Measurements from ENCODE around the gene SMAD7. TPM values are rescaled to one million over a fixed set of nuclear protein-coding genes. Genes with fewer than 3 reads are reported as not detected.
A peak's percentile ranks its signal among the peaks of the same experiment; 100 is the strongest.

SMAD7 gene
- total RNA-seq, 1 donor from 2014 or later, result 76.5 TPM

- H3K4me3 ChIP-seq, result no peak overlapping the region
- intact Hi-C loops (cut with DNase I), result no loop called here
- no peaks in the 10 kb centered on the region for H3K36me3 ChIP-seq
- no peaks in the 10 kb centered on the region for H3K27me3 ChIP-seq
- H3K9me3 ChIP-seq, result no peaks in the 10 kb centered on the region
- no peak overlapping the region for H3K27ac ChIP-seq
- peak in 1 of 2 donors; percentile 28 for DNase-seq (ENCODE audit: low spot score in 2 of 2)
- H3K4me1 ChIP-seq, result peaks cover 3 to 19% of the 10 kb centered on the region in 2 donors
- TF ChIP-seq, protein P1, sequence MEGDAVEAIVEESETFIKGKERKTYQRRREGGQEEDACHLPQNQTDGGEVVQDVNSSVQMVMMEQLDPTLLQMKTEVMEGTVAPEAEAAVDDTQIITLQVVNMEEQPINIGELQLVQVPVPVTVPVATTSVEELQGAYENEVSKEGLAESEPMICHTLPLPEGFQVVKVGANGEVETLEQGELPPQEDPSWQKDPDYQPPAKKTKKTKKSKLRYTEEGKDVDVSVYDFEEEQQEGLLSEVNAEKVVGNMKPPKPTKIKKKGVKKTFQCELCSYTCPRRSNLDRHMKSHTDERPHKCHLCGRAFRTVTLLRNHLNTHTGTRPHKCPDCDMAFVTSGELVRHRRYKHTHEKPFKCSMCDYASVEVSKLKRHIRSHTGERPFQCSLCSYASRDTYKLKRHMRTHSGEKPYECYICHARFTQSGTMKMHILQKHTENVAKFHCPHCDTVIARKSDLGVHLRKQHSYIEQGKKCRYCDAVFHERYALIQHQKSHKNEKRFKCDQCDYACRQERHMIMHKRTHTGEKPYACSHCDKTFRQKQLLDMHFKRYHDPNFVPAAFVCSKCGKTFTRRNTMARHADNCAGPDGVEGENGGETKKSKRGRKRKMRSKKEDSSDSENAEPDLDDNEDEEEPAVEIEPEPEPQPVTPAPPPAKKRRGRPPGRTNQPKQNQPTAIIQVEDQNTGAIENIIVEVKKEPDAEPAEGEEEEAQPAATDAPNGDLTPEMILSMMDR (IDR thresholded peaks at IDR 0.05), result no peak
These were observed 64.8 kb downstream of the SMAD7 start for GRCh38 chr18:48885924-48886400.

DNA sequence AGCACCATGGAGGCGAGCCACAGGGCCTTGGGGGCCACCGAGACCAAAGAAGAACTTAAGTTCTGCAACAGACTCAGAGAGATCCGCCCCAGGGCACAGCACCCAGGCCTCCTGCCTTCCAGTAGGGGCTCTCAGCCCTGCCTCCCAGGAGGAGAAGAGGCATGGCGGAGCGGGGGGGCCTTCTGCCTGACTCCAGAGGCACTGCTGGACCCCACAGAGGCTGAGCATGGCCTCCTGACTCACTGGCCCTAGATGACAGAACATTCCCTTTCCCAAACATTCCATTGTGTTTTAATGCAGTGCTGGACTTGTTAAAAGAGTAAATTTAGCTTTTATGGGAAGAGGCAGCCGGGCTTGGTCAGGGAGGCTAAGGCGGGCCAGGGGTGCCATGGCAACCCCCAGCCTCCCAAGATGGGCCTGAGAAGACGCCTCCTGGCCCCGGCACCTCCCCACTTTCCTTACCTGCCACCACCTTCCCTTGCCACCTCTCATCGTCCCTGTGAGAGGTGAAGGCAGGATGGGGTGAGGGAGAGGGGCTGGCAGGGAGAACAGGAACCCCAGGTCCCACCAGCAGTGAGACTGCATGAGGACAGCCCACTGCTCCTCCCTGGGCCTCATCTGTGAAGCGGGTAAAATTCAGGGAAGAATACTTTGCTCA lies 65.4 kb downstream of the SMAD7 start:
- Histone ChIP-seq H3K9me3 (no peaks in the 10 kb centered on the region), H3K27ac (peak overlapping the region in 1 of 2 donors; percentile 40), H3K36me3 (no peaks in the 10 kb centered on the region), H3K4me3 (no peak overlapping the region), H3K4me1 (peaks cover 3 to 19% of the 10 kb centered on the region in 2 donors), H3K27me3 (no peaks in the 10 kb centered on the region)
- TF ChIP-seq, protein P1 (IDR thresholded peaks at IDR 0.05), result no peak
- intact Hi-C loops (cut with DNase I), result no loop called here
- peak in 1 of 2 donors; percentile 65 for DNase-seq (ENCODE audit: low spot score in 2 of 2)

DNA sequence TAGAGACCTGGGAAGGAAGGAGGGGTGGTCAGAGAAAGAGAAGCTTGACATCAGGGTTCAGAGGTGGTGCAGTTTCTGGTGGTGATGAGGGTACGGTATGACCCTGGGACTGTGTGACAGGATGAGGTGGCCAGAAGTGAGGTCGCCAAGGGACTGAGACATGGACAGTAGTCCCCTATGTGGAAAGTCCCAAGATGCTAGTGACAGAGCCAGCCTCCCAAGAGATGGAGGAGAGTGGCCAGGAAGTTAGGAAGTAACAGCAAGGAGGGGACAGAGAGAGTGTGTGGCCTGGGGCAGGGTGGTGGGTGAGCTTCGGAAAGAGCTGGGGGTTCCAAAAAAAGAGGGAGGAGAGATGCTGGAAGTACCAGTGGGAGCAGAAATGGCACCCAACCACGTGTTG lies 66.0 kb downstream of the SMAD7 start:
- TF ChIP-seq, protein P1 (IDR thresholded peaks at IDR 0.05), result no peak
- Histone ChIP-seq H3K27me3 (no peaks in the 10 kb centered on the region), H3K4me3 (no peak overlapping the region), H3K27ac (no peak overlapping the region), H3K36me3 (no peaks in the 10 kb centered on the region), H3K4me1 (peaks cover 1 to 19% of the 10 kb centered on the region in 2 donors), H3K9me3 (no peaks in the 10 kb centered on the region)
- intact Hi-C loops (cut with DNase I), result no loop called here
- peak in 1 of 2 donors; percentile 56 for DNase-seq (ENCODE audit: low spot score in 2 of 2)

DNA sequence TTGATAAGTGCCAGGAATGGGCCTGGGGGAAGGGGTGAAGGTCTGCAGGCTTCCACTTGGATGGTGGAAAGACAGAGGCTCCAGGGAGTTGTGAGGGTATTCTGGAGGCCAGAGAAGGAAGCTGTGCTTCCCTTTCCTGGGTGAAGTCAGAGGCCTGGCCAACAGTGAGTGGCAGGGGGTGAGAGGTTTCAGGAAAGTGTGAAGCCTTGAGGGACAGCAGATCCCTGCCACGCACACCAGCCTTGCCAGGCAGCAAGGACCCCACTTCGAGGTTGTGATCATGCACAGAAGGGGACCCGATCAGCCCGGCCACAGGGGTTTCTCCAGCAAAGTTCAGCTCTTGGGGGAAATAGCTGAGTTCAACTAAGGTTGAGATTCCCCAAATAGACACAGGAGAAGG lies 66.5 kb downstream of the SMAD7 start:
- no peak overlapping the region for H3K27ac ChIP-seq
- H3K36me3 ChIP-seq, result no peaks in the 10 kb centered on the region
- H3K4me3 ChIP-seq, result no peak overlapping the region
- peaks cover 0 to 14% of the 10 kb centered on the region in 2 donors for H3K4me1 ChIP-seq
- DNase-seq (ENCODE audit: low spot score in 2 of 2), result peak in 1 of 2 donors; percentile 53
- intact Hi-C loops (cut with DNase I), result no loop called here
- H3K27me3 ChIP-seq, result no peaks in the 10 kb centered on the region
- TF ChIP-seq, protein P1 (IDR thresholded peaks at IDR 0.05), result no peak
- H3K9me3 ChIP-seq, result no peaks in the 10 kb centered on the region

GRCh38 chr18:48882379-48882778 lies 68.4 kb downstream of the SMAD7 start:
- Histone ChIP-seq H3K9me3 (no peaks in the 10 kb centered on the region), H3K4me1 (peaks cover 0 to 11% of the 10 kb centered on the region in 2 donors), H3K27ac (no peak overlapping the region), H3K27me3 (no peaks in the 10 kb centered on the region), H3K36me3 (no peaks in the 10 kb centered on the region), H3K4me3 (no peak overlapping the region)
- DNase-seq (ENCODE audit: low spot score in 2 of 2), result no peak
- TF ChIP-seq, protein P1 (IDR thresholded peaks at IDR 0.05), result no peak
- intact Hi-C loops (cut with DNase I), result no loop called here

All from ascending aorta (tissue), 2 donors.